GM21723 (cell line): ENCODE measurements around the gene PEX7.
"Not testable (repeated sequence)": the region's sequence is repeated elsewhere in the genome, so short reads cannot be mapped to it uniquely, and the experiment has no call there.

Experiments
- ATAC-seq: cut with Tn5 transposase; IDR thresholded peaks from one replicate; pipeline ENCODE4 v1.9.1; 2021; ENCODE audit warnings: mild to moderate bottlenecking, moderate library complexity; ENCODE audit not compliant: unreplicated experiment

The PEX7 gene

GRCh38 chr6:136893187-136893586, 70.8 kb downstream of the PEX7 start:
- ATAC-seq = no peak

- no peak for ATAC-seq
Measured at GRCh38 chr6:136895901-136896300, 73.5 kb downstream of the PEX7 start.

- ATAC-seq = no peak
Measured at GRCh38 chr6:136897071-136897470, 74.7 kb downstream of the PEX7 start.

- ATAC-seq = no peak
Measured at GRCh38 chr6:136901212-136901784, 78.9 kb downstream of the PEX7 start.

GRCh38 chr6:136904477-136904876, 82.1 kb downstream of the PEX7 start:
- ATAC-seq = not testable (repeated sequence)

GRCh38 chr6:136914947-136915346, 92.6 kb downstream of the PEX7 start:
- no peak for ATAC-seq

- ATAC-seq = no peak
Measured at GRCh38 chr6:136918706-136919105, 96.3 kb downstream of the PEX7 start.

GRCh38 chr6:136920216-136920615, 97.8 kb downstream of the PEX7 start:
- ATAC-seq = no peak

GRCh38 chr6:136920671-136921380, 98.4 kb downstream of the PEX7 start:
- no peak for ATAC-seq

- no peak for ATAC-seq
Measured at GRCh38 chr6:136921381-136921935, 99.1 kb downstream of the PEX7 start.

GRCh38 chr6:136921936-136922684, 99.7 kb downstream of the PEX7 start, which contains the start of gene SLC35D3:
SLC35D3 (plus strand) TSS chr6:136922301; CDS start chr6:136922429, 128 bp downstream.
- no peak for ATAC-seq

- ATAC-seq = no peak
Measured at GRCh38 chr6:136922685-136923006, 100.3 kb downstream of the PEX7 start.

- no peak for ATAC-seq
Measured at GRCh38 chr6:136923116-136923953, 100.9 kb downstream of the PEX7 start.

- no peak for ATAC-seq
Measured at GRCh38 chr6:136923954-136924673, 101.7 kb downstream of the PEX7 start.

- no peak for ATAC-seq
Measured at GRCh38 chr6:136926383-136926782, 104.0 kb downstream of the PEX7 start.

- no peak for ATAC-seq
Measured at GRCh38 chr6:136927292-136927691, 104.9 kb downstream of the PEX7 start.

GRCh38 chr6:136930528-136930927, 108.1 kb downstream of the PEX7 start:
- ATAC-seq = no peak

GRCh38 chr6:136932599-136932998, 110.2 kb downstream of the PEX7 start:
- ATAC-seq = no peak

- ATAC-seq = no peak
Measured at GRCh38 chr6:136945072-136945471, 122.7 kb downstream of the PEX7 start.

- no peak for ATAC-seq
Measured at GRCh38 chr6:136945711-136946121, 123.3 kb downstream of the PEX7 start.
